Naive thymus-derived CD8-positive, alpha-beta T cell (primary cell): Measurements from ENCODE around the gene CHRM4. TPM values are rescaled to one million over a fixed set of nuclear protein-coding genes. Genes with fewer than 3 reads are reported as not detected.

Experiments used
- ATAC-seq, 2 donors: fragments of 150-1000 bp; cut with Tn5 transposase in 1 of 2; sonication (Bioruptor Pico), chemical (Tn5 transposase) in 1 of 2; 1 replicate in 1 of 2; 2 replicates in 1 of 2; pipeline ENCODE4 v1.10.0; 2021; ENCODE audit warnings: mild to moderate bottlenecking in 2 of 2, moderate library complexity in 2 of 2
- POLR2A ChIA-PET: fragments of 350-600 bp; sonication (Branson Sonifier 250); formaldehyde crosslinking; loops from one replicate; lab custom pipeline; 2021; ENCODE audit warnings: antibody characterized with exemption; lab: Charles Lee
- DNase-seq, 10 donors: peaks; one replicate each; pipeline versions ENCODE4 v3.0.0 to v3.0.0-alpha.2; 2020 to 2022
- H3K27ac Mint-ChIP-seq, 10 donors: one replicate each; pipeline ENCODE4 v1.8.0; 2020 to 2022; ENCODE audit warnings: mild to moderate bottlenecking in 10 of 10, mixed read lengths in 10 of 10, moderate library complexity in 4 of 10, inconsistent platforms in 1 of 10
- H3K27me3 Mint-ChIP-seq, 5 donors: one replicate each; pipeline ENCODE4 v1.8.0; 2021 to 2022; ENCODE audit warnings: mixed read lengths in 5 of 5
- H3K36me3 Mint-ChIP-seq, 3 donors: one replicate each; pipeline ENCODE4 v1.8.0; 2020 to 2022; ENCODE audit warnings: mixed read lengths in 3 of 3, mild to moderate bottlenecking in 2 of 3, inconsistent platforms in 1 of 3
- H3K4me1 Mint-ChIP-seq, 4 donors: one replicate each; pipeline ENCODE4 v1.8.0; 2021 to 2022; ENCODE audit warnings: mixed read lengths in 4 of 4
- H3K4me3 Mint-ChIP-seq, 10 donors: one replicate each; pipeline ENCODE4 v1.8.0; 2020 to 2022; ENCODE audit warnings: mild to moderate bottlenecking in 10 of 10, mixed read lengths in 10 of 10, moderate library complexity in 6 of 10, inconsistent platforms in 1 of 10
- H3K9me3 Mint-ChIP-seq, 9 donors: one replicate each; pipeline ENCODE4 v1.8.0; 2020 to 2022; ENCODE audit warnings: mixed read lengths in 9 of 9, mild to moderate bottlenecking in 3 of 9, inconsistent platforms in 1 of 9, moderate library complexity in 1 of 9
- polyA plus RNA-seq, 3 donors: library from polyadenylated mRNA; unstranded; fragments of 300-500 nt; fragmentation: Illumina TruSeq; gene quantifications; one replicate each; pipeline ENCODE4 v1.2.3, GENCODE V29; 2021
- total RNA-seq, 8 experiments: library from RNA in 2 of 8; stranded (reverse) in 2 of 8; gene quantifications; one replicate each; pipeline ENCODE4 v1.2.3 and lab custom pipeline; 2021 to 2026

Gene CHRM4
- total and polyA plus RNA-seq, 5 experiments from 2014 or later, result 0.16 to 0.73 (median 0.21) TPM; not detected in 1

- Mint-ChIP-seq H3K4me3 (peak overlapping the region; percentile 12 to 92 (median 68)), H3K9me3 (no peaks in the 10 kb centered on the region), H3K27me3 (no peaks in the 10 kb centered on the region), H3K36me3 (peaks cover 0 to 24% (median 0%) of the 10 kb centered on the region in 3 donors), H3K4me1 (peaks cover 25 to 77% (median 67%) of the 10 kb centered on the region in 4 donors), H3K27ac (peak overlapping the region; percentile 63 to 96 (median 86))
- POLR2A ChIA-PET, result interaction anchor here (1.0 to 13.5 kb wide), 4 partner anchors 9 to 47 kb away, joined by 3 to 287 read pairs (median 4); partner anchors contain the start of gene DGKZ
- ATAC-seq (no peak), DNase-seq (no peak)
These were observed 28.6 kb downstream of the CHRM4 start for GRCh38 chr11:46363031-46363407.

- peak overlapping the region; percentile 52 to 92 (median 84) for H3K4me3 Mint-ChIP-seq
- no peaks in the 10 kb centered on the region for H3K27me3 Mint-ChIP-seq
- H3K27ac Mint-ChIP-seq, result peak overlapping the region; percentile 63 to 96 (median 87)
- peaks cover 0 to 17% (median 0%) of the 10 kb centered on the region in 3 donors for H3K36me3 Mint-ChIP-seq
- DNase-seq (no peak), ATAC-seq (no peak)
- no peaks in the 10 kb centered on the region for H3K9me3 Mint-ChIP-seq
- H3K4me1 Mint-ChIP-seq, result peaks cover 29 to 78% (median 71%) of the 10 kb centered on the region in 4 donors
- POLR2A ChIA-PET, result interaction anchor here (1.0 to 13.5 kb wide), 6 partner anchors 10 to 90 kb away, joined by 3 to 287 read pairs (median 4); partner anchors contain the start of gene DGKZ
These were observed 29.2 kb downstream of the CHRM4 start for GRCh38 chr11:46362156-46363030.

GRCh38 chr11:46361283-46362155, 30.1 kb downstream of the CHRM4 start:
- Mint-ChIP-seq H3K27ac (peak overlapping the region; percentile 87 to 96 (median 91)), H3K27me3 (no peaks in the 10 kb centered on the region), H3K4me3 (peak overlapping the region; percentile 77 to 92 (median 84)), H3K36me3 (peaks cover 0 to 23% (median 0%) of the 10 kb centered on the region in 3 donors), H3K9me3 (no peaks in the 10 kb centered on the region), H3K4me1 (peaks cover 30 to 81% (median 76%) of the 10 kb centered on the region in 4 donors)
- ATAC-seq (peak; percentile 96 to 97), DNase-seq (peak; percentile 50 to 81 (median 62))
- POLR2A ChIA-PET, result interaction anchor here (0.8 to 13.5 kb wide), 6 partner anchors 12 to 89 kb away, joined by 3 to 287 read pairs (median 4); partner anchors contain the start of genes DGKZ and MDK

- ATAC-seq (peak; percentile 37 to 40), DNase-seq (no peak)
- H3K36me3 Mint-ChIP-seq, result peaks cover 0 to 29% (median 0%) of the 10 kb centered on the region in 3 donors
- peak overlapping the region; percentile 87 to 96 (median 91) for H3K27ac Mint-ChIP-seq
- H3K4me3 Mint-ChIP-seq, result peak overlapping the region; percentile 77 to 92 (median 84)
- H3K4me1 Mint-ChIP-seq, result peaks cover 34 to 86% (median 81%) of the 10 kb centered on the region in 4 donors
- H3K27me3 Mint-ChIP-seq, result no peaks in the 10 kb centered on the region
- POLR2A ChIA-PET, result interaction anchor here (0.7 to 13.5 kb wide), 6 partner anchors 12 to 65 kb away, joined by 3 to 287 read pairs (median 4); partner anchors contain the start of genes DGKZ and MDK
- H3K9me3 Mint-ChIP-seq, result no peaks in the 10 kb centered on the region
These were observed 30.7 kb downstream of the CHRM4 start for GRCh38 chr11:46360878-46361277.

- peak overlapping the region in 7 of 10 donors; percentile 48 to 92 (median 82) for H3K4me3 Mint-ChIP-seq
These were observed 31.6 kb downstream of the CHRM4 start for GRCh38 chr11:46359953-46360352.

GRCh38 chr11:46357483-46357936, 34.1 kb downstream of the CHRM4 start:
- POLR2A ChIA-PET, result interaction anchor here (1.0 to 2.3 kb wide), 2 partner anchors 8 to 23 kb away, joined by 3 to 10 read pairs; no protein-coding TSS in a partner anchor
- peak overlapping the region; percentile 79 to 95 (median 88) for H3K27ac Mint-ChIP-seq

More at GRCh38 chr11:46359953-46360352, 31.6 kb downstream of the CHRM4 start:
- Mint-ChIP-seq H3K27me3 (no peaks in the 10 kb centered on the region), H3K4me1 (peaks cover 33 to 84% (median 79%) of the 10 kb centered on the region in 4 donors), H3K36me3 (peaks cover 0 to 34% (median 0%) of the 10 kb centered on the region in 3 donors), H3K27ac (peak overlapping the region in 7 of 10 donors; percentile 46 to 96 (median 90)), H3K9me3 (no peaks in the 10 kb centered on the region)
- no peak for ATAC-seq
- DNase-seq, result no peak
- POLR2A ChIA-PET, result interaction anchor here (0.7 to 13.5 kb wide), 3 partner anchors 11 to 30 kb away, joined by 3 to 287 read pairs (median 5); partner anchors contain the start of gene DGKZ

GRCh38 chr11:46356924-46357482, 34.6 kb downstream of the CHRM4 start:
- H3K4me1 Mint-ChIP-seq, result peaks cover 38 to 84% (median 81%) of the 10 kb centered on the region in 4 donors
- no peaks in the 10 kb centered on the region for H3K9me3 Mint-ChIP-seq

More at GRCh38 chr11:46357483-46357936, 34.1 kb downstream of the CHRM4 start:
- Mint-ChIP-seq H3K27me3 (no peaks in the 10 kb centered on the region), H3K9me3 (no peaks in the 10 kb centered on the region), H3K36me3 (peaks cover 0 to 23% (median 0%) of the 10 kb centered on the region in 3 donors), H3K4me3 (peak overlapping the region in 7 of 10 donors; percentile 1 to 79 (median 40)), H3K4me1 (peaks cover 38 to 86% (median 81%) of the 10 kb centered on the region in 4 donors)
- DNase-seq (no peak), ATAC-seq (no peak)

GRCh38 chr11:46353698-46354097, 37.9 kb downstream of the CHRM4 start:
- Mint-ChIP-seq H3K4me3 (peak overlapping the region; percentile 76 to 98 (median 87)), H3K9me3 (no peaks in the 10 kb centered on the region), H3K27me3 (no peaks in the 10 kb centered on the region), H3K27ac (peak overlapping the region; percentile 88 to 95 (median 94)), H3K4me1 (peaks cover 48 to 94% (median 91%) of the 10 kb centered on the region in 4 donors), H3K36me3 (peaks cover 0 to 27% (median 0%) of the 10 kb centered on the region in 3 donors)
- DNase-seq, result no peak
- POLR2A ChIA-PET, result interaction anchor here (4.1 to 15.9 kb wide), 3 partner anchors 11 to 22 kb away, joined by 30 to 303 read pairs (median 287); no protein-coding TSS in a partner anchor
- ATAC-seq, result no peak

More at GRCh38 chr11:46356924-46357482, 34.6 kb downstream of the CHRM4 start:
- POLR2A ChIA-PET, result interaction anchor here (1.0 to 15.9 kb wide), 4 partner anchors 8 to 25 kb away, joined by 3 to 303 read pairs (median 7); no protein-coding TSS in a partner anchor
- DNase-seq (no peak), ATAC-seq (no peak)
- Mint-ChIP-seq H3K27ac (peak overlapping the region; percentile 80 to 95 (median 91)), H3K36me3 (peaks cover 0 to 23% (median 0%) of the 10 kb centered on the region in 3 donors), H3K27me3 (no peaks in the 10 kb centered on the region), H3K4me3 (peak overlapping the region in 6 of 10 donors; percentile 11 to 69 (median 58))

- POLR2A ChIA-PET, result interaction anchor here (0.8 to 15.9 kb wide), 10 partner anchors 9 to 113 kb away, joined by 3 to 303 read pairs (median 5); partner anchors contain the start of gene MDK
- ATAC-seq (peak; percentile 65 to 74), DNase-seq (peak; percentile 76 to 91 (median 82))
- Mint-ChIP-seq H3K36me3 (peaks cover 0 to 25% (median 0%) of the 10 kb centered on the region in 3 donors), H3K27me3 (no peaks in the 10 kb centered on the region), H3K9me3 (no peaks in the 10 kb centered on the region), H3K4me3 (peak overlapping the region; percentile 76 to 98 (median 87)), H3K4me1 (peaks cover 45 to 86% (median 82%) of the 10 kb centered on the region in 4 donors), H3K27ac (peak overlapping the region; percentile 88 to 95 (median 94))
These were observed 39.3 kb downstream of the CHRM4 start for GRCh38 chr11:46352063-46352841.

- Mint-ChIP-seq H3K9me3 (no peaks in the 10 kb centered on the region), H3K27ac (peak overlapping the region; percentile 75 to 95 (median 94)), H3K4me1 (peaks cover 45 to 84% (median 80%) of the 10 kb centered on the region in 4 donors), H3K27me3 (no peaks in the 10 kb centered on the region), H3K4me3 (peak overlapping the region; percentile 76 to 98 (median 87)), H3K36me3 (peaks cover 0 to 21% (median 0%) of the 10 kb centered on the region in 3 donors)
- no peak for DNase-seq
- POLR2A ChIA-PET, result interaction anchor here (0.8 to 15.9 kb wide), 11 partner anchors 9 to 349 kb away, joined by 3 to 303 read pairs (median 4); partner anchors contain the start of genes ARHGAP1, MDK and ZNF408
- no peak for ATAC-seq
These were observed 40.0 kb downstream of the CHRM4 start for GRCh38 chr11:46351606-46352005.
